Left lung (tissue), 10 donors: ENCODE measurements around the gene TACC3. TPM values are rescaled to one million over a fixed set of nuclear protein-coding genes. Genes with fewer than 3 reads are reported as not detected.

Experiments
- ATAC-seq: fragments of 200-7000 bp; cut with Tn5 transposase; one replicate; pipeline ENCODE4 v1.9.1; 2020; ENCODE audit warnings: moderate library complexity
- DNase-seq, 4 donors: peaks; one replicate each; pipeline ENCODE4 v3.0.0-alpha.2; 2013 to 2020
- H3K27ac ChIP-seq, 2 donors: fragments of 200-600 bp; sonication (generic) in 1 of 2; one replicate each; pipeline versions ENCODE4 v1.5.0 to v1.8.0; 2020 to 2021
- H3K27me3 ChIP-seq, 2 donors: fragments of 200-600 bp; sonication (generic) in 1 of 2; one replicate each; pipeline versions ENCODE4 v1.5.0 to v1.8.0; 2020 to 2021
- H3K36me3 ChIP-seq, 2 donors: fragments of 200-600 bp; sonication (generic) in 1 of 2; one replicate each; pipeline versions ENCODE4 v1.5.0 to v1.8.0; 2020 to 2021
- H3K4me1 ChIP-seq, 2 donors: fragments of 200-600 bp; one replicate each; pipeline ENCODE4 v1.8.0; 2021
- H3K4me3 ChIP-seq, 2 donors: fragments of 200-600 bp; sonication (generic) in 1 of 2; one replicate each; pipeline versions ENCODE4 v1.5.0 to v1.8.0; 2020 to 2021; ENCODE audit warnings: mild to moderate bottlenecking in 1 of 2
- H3K9me3 ChIP-seq, 2 donors: fragments of 200-600 bp; sonication (generic) in 1 of 2; one replicate each; pipeline versions ENCODE4 v1.5.0 to v1.8.0; 2020 to 2021
- CTCF ChIP-seq, 2 donors: fragments of 200-600 bp; sonication (generic) in 1 of 2; IDR thresholded peaks; one replicate each; pipeline versions ENCODE4 v1.5.0 to v1.8.0; 2021; ENCODE audit warnings: antibody characterized with exemption in 2 of 2
- intact Hi-C, 2 donors: fragments of 100-400 bp; cut with DNase I; formaldehyde crosslinking; loops; one replicate each; pipeline versions ENCODE4 v1.11.2 to v1.14.2; 2022
- polyA plus RNA-seq, 6 donors: library from polyadenylated mRNA; unstranded; fragments of 120-200 nt; gene quantifications; one replicate each; pipeline ENCODE4 v1.2.1, GENCODE V29; 2013; ENCODE audit not compliant: insufficient read length in 6 of 6
- total RNA-seq, 2 donors: library from RNA; stranded (reverse); fragmentation: NEBNext Ultra II Directional; extraction: Animal tissue kit (Norgen Biotek cat#: 25700); gene quantifications; one replicate each; pipeline ENCODE4 v1.2.1, GENCODE V29; 2021
- donor health status: DM: no; HTN: yes; CAD: no.
- donor health status: DM: no; HTN: no; CAD: no.

TACC3 gene
- total and polyA plus RNA-seq, 8 donors: 20.3 to 76.2 (median 44.7) TPM

GRCh38 chr4:1730532-1731135 is 9.3 kb downstream of the TACC3 start:
- ATAC-seq (no peak), DNase-seq (peak in 1 of 4 donors; percentile 57)
- no peak for TF ChIP-seq CTCF (IDR thresholded peaks at IDR 0.05)
- peaks cover 0 to 49% of the 10 kb centered on the region in 2 donors for H3K4me1 ChIP-seq
- no peaks in the 10 kb centered on the region for H3K9me3 ChIP-seq
- intact Hi-C loops: no loop called here
- H3K27ac ChIP-seq: no peak overlapping the region
- H3K27me3 ChIP-seq: no peaks in the 10 kb centered on the region
- peaks cover 0 to 73% of the 10 kb centered on the region in 2 donors for H3K36me3 ChIP-seq
- no peak overlapping the region for H3K4me3 ChIP-seq

- Histone ChIP-seq H3K4me1 (peaks cover 0 to 44% of the 10 kb centered on the region in 2 donors), H3K4me3 (no peak overlapping the region), H3K27ac (no peak overlapping the region), H3K27me3 (no peaks in the 10 kb centered on the region), H3K36me3 (peaks cover 0 to 76% of the 10 kb centered on the region in 2 donors), H3K9me3 (no peaks in the 10 kb centered on the region)
- ATAC-seq (no peak), DNase-seq (no peak)
- intact Hi-C loops: no loop called here
- TF ChIP-seq CTCF (IDR thresholded peaks at IDR 0.05): no peak
Measured at GRCh38 chr4:1731180-1731579, 9.9 kb downstream of the TACC3 start.

- no peak for TF ChIP-seq CTCF (IDR thresholded peaks at IDR 0.05)
- intact Hi-C loops: no loop called here
- Histone ChIP-seq H3K4me3 (no peak overlapping the region), H3K4me1 (peaks cover 0 to 26% of the 10 kb centered on the region in 2 donors), H3K9me3 (peaks cover 0 to 11% of the 10 kb centered on the region in 2 donors), H3K27me3 (no peaks in the 10 kb centered on the region), H3K27ac (no peak overlapping the region), H3K36me3 (peaks cover 0 to 90% of the 10 kb centered on the region in 2 donors)
- ATAC-seq (no peak), DNase-seq (no peak)
Measured at GRCh38 chr4:1732911-1733310, 11.6 kb downstream of the TACC3 start.

GRCh38 chr4:1735215-1735614 is 13.9 kb downstream of the TACC3 start:
- intact Hi-C loops: no loop called here
- Histone ChIP-seq H3K36me3 (peaks cover 0 to 97% of the 10 kb centered on the region in 2 donors), H3K4me1 (peaks cover 0 to 3% of the 10 kb centered on the region in 2 donors), H3K27ac (no peak overlapping the region), H3K9me3 (peaks cover 0 to 22% of the 10 kb centered on the region in 2 donors), H3K4me3 (no peak overlapping the region), H3K27me3 (no peaks in the 10 kb centered on the region)
- TF ChIP-seq CTCF (IDR thresholded peaks at IDR 0.05): no peak
- DNase-seq: no peak
- no peak for ATAC-seq

- Histone ChIP-seq H3K27me3 (no peaks in the 10 kb centered on the region), H3K4me3 (no peak overlapping the region), H3K4me1 (no peaks in the 10 kb centered on the region), H3K36me3 (peaks cover 0 to 97% of the 10 kb centered on the region in 2 donors), H3K27ac (no peak overlapping the region), H3K9me3 (peaks cover 0 to 22% of the 10 kb centered on the region in 2 donors)
- DNase-seq (no peak), ATAC-seq (no peak)
- intact Hi-C loops: no loop called here
- TF ChIP-seq CTCF (IDR thresholded peaks at IDR 0.05): no peak
Measured at GRCh38 chr4:1736812-1737211, 15.5 kb downstream of the TACC3 start.
